PC-3 (cell line): ENCODE measurements around the gene NTPCR. TPM values are rescaled to one million over a fixed set of nuclear protein-coding genes. Genes with fewer than 3 reads are reported as not detected.
"Not testable (repeated sequence)": the region's sequence is repeated elsewhere in the genome, so short reads cannot be mapped to it uniquely, and the experiment has no call there.

Experiments used
- ATAC-seq: fragments of 200-7000 bp; cut with Tn5 transposase; 2 replicates; pipeline ENCODE4 v1.9.1; 2020; ENCODE audit warnings: mild to moderate bottlenecking, moderate library complexity
- BruUV-seq: library from RNA; stranded (reverse); fragments of 400-500 nt; replicated peaks from 2 replicates; lab custom pipeline; 2021; lab: Mats Ljungman, UMichigan
- CTCF ChIA-PET: fragments of 300-600 bp; sonication (Branson Sonifier 250); formaldehyde crosslinking; loops from one replicate; lab custom pipeline; 2022; ENCODE audit warnings: antibody characterized with exemption; lab: Charles Lee
- POLR2A ChIA-PET: fragments of 300-600 bp; sonication (Branson Sonifier 250); formaldehyde crosslinking; loops from one replicate; lab custom pipeline; 2022; ENCODE audit warnings: antibody characterized with exemption; ENCODE audit not compliant: unreplicated experiment; lab: Charles Lee
- DNase-seq: peaks from one replicate; pipeline ENCODE4 v3.0.0-alpha.2; 2015
- H2AFZ ChIP-seq: fragments of 300-600 bp; sonication (generic); 2 replicates; pipeline ENCODE4 v1.6.0; 2016; ENCODE audit warnings: antibody characterized with exemption, low read length
- H3F3A ChIP-seq: fragments of 300-600 bp; sonication (generic); one replicate; pipeline ENCODE4 v1.6.0; 2017; ENCODE audit warnings: antibody characterized with exemption, low read length, control low read depth, mild to moderate bottlenecking; ENCODE audit not compliant: unreplicated experiment
- H3K27ac ChIP-seq: fragments of 300-600 bp; sonication (generic); 2 replicates; pipeline ENCODE4 v1.5.1; 2016; ENCODE audit warnings: mild to moderate bottlenecking, low read length
- H3K27me3 ChIP-seq: fragments of 300-600 bp; sonication (generic); 2 replicates; pipeline ENCODE4 v1.6.1; 2016; ENCODE audit warnings: low read length, mixed read lengths
- H3K36me3 ChIP-seq: fragments of 300-600 bp; sonication (generic); 2 replicates; pipeline ENCODE4 v1.6.1; 2016; ENCODE audit warnings: low read depth, mixed run types, low read length, mixed read lengths
- H3K4me1 ChIP-seq: fragments of 300-600 bp; sonication (generic); 2 replicates; pipeline ENCODE4 v1.5.1; 2016; ENCODE audit warnings: low read length; ENCODE audit not compliant: insufficient read depth
- H3K4me2 ChIP-seq: fragments of 300-600 bp; sonication (generic); 2 replicates; pipeline ENCODE4 v1.6.0; 2016; ENCODE audit warnings: low read length
- H3K4me3 ChIP-seq: fragments of 300-600 bp; sonication (generic); 2 replicates; pipeline ENCODE4 v1.5.1; 2016; ENCODE audit warnings: mild to moderate bottlenecking, low read length, mixed read lengths
- H3K79me2 ChIP-seq: fragments of 300-600 bp; sonication (generic); 2 replicates; pipeline ENCODE4 v1.6.1; 2017; ENCODE audit warnings: low read length, mixed read lengths
- H3K9ac ChIP-seq: fragments of 300-600 bp; sonication (generic); 2 replicates; pipeline ENCODE4 v1.6.0; 2016; ENCODE audit warnings: mild to moderate bottlenecking, low read length
- H3K9me2 ChIP-seq: fragments of 300-600 bp; sonication (generic); replicated peaks from 2 replicates; pipeline ENCODE4 v1.6.1; 2016; ENCODE audit warnings: mixed run types, low read length, mixed read lengths
- H3K9me3 ChIP-seq: fragments of 300-600 bp; sonication (generic); 2 replicates; pipeline ENCODE4 v1.6.1; 2016; ENCODE audit warnings: low read length, mixed read lengths
- H4K20me1 ChIP-seq: fragments of 300-600 bp; sonication (generic); 2 replicates; pipeline ENCODE4 v1.6.1; 2016; ENCODE audit warnings: low read length, mixed read lengths
- CTCF ChIP-seq: fragments of 300-600 bp; sonication (generic); conservative IDR thresholded peaks from 2 replicates; pipeline ENCODE4 v1.5.1; 2017; ENCODE audit warnings: antibody characterized with exemption, low read depth, mild to moderate bottlenecking, low read length
- EZH2 ChIP-seq: fragments of 300-600 bp; sonication (generic); IDR thresholded peaks from one replicate; pipeline ENCODE4 v1.6.1; 2017; ENCODE audit warnings: antibody characterized with exemption, mild to moderate bottlenecking, low read length; ENCODE audit not compliant: unreplicated experiment
- EZH2phosphoT487 ChIP-seq: fragments of 300-600 bp; sonication (generic); IDR thresholded peaks from 2 replicates; pipeline ENCODE4 v1.6.1; 2018; ENCODE audit warnings: mild to moderate bottlenecking, antibody characterized with exemption, low read length, borderline replicate concordance
- intact Hi-C: fragments of 100-400 bp; cut with micrococcal nuclease; formaldehyde crosslinking; loops from 2 replicates; pipeline ENCODE4 v1.9.0; 2023
- total RNA-seq: library from RNA; depleted of rRNA; stranded (reverse); fragments of >200 nt; gene quantifications from 2 replicates; pipeline ENCODE4 v1.2.3, GENCODE V29; 2014

The NTPCR gene
- total RNA-seq, 1 experiment from 2014 or later: 43.1 TPM

- no peaks in the 10 kb centered on the region for H3K27me3 ChIP-seq
- no peak for ATAC-seq
- no peak overlapping the region for H3K4me2 ChIP-seq
- no TSS peak for BruUV-seq
- H2AFZ ChIP-seq: no peak overlapping the region
- H3K4me1 ChIP-seq: no peaks in the 10 kb centered on the region
- no peak overlapping the region for H3K4me3 ChIP-seq
- no peaks in the 10 kb centered on the region for H4K20me1 ChIP-seq
- peaks cover 35% of the 10 kb centered on the region for H3K36me3 ChIP-seq
- no peaks in the 10 kb centered on the region for H3F3A ChIP-seq
- CTCF ChIA-PET: no interaction called here
- no peak overlapping the region for H3K27ac ChIP-seq
- DNase-seq: no peak
- intact Hi-C loops: no loop called here
- POLR2A ChIA-PET: interaction anchor here (0.5 kb wide), 1 partner anchor 1029 kb away, joined by 3 read pairs; no protein-coding TSS in a partner anchor
- H3K79me2 ChIP-seq: no peaks in the 10 kb centered on the region
- no peaks in the 10 kb centered on the region for H3K9me2 ChIP-seq
- H3K9ac ChIP-seq: no peak overlapping the region
- no peak for TF ChIP-seq CTCF
- no peak for TF ChIP-seq EZH2
- TF ChIP-seq EZH2phosphoT487: no peak
- H3K9me3 ChIP-seq: peaks cover 11% of the 10 kb centered on the region; the same call in 1 of the 2 replicates
Measured at GRCh38 chr1:232998138-232998537, 47.7 kb downstream of the NTPCR start.

- no peaks in the 10 kb centered on the region for H3K4me1 ChIP-seq
- H4K20me1 ChIP-seq: no peaks in the 10 kb centered on the region
- H3K27ac ChIP-seq: no peak overlapping the region
- no peak for ATAC-seq
- CTCF ChIA-PET: no interaction called here
- H3K36me3 ChIP-seq: peaks cover 30% of the 10 kb centered on the region
- TF ChIP-seq EZH2phosphoT487: no peak
- no peak for TF ChIP-seq EZH2
- no peak for TF ChIP-seq CTCF
- H2AFZ ChIP-seq: no peak overlapping the region
- no peak overlapping the region for H3K4me3 ChIP-seq
- peaks cover 6% of the 10 kb centered on the region; the same call in 1 of the 2 replicates for H3K9me3 ChIP-seq
- H3F3A ChIP-seq: no peaks in the 10 kb centered on the region
- no peak overlapping the region for H3K9ac ChIP-seq
- no TSS peak for BruUV-seq
- POLR2A ChIA-PET: no interaction called here
- no peaks in the 10 kb centered on the region for H3K79me2 ChIP-seq
- no peak overlapping the region for H3K4me2 ChIP-seq
- no peak for DNase-seq
- H3K9me2 ChIP-seq: no peaks in the 10 kb centered on the region
- H3K27me3 ChIP-seq: no peaks in the 10 kb centered on the region
- intact Hi-C loops: no loop called here
Measured at GRCh38 chr1:232998646-232999045, 48.2 kb downstream of the NTPCR start.

GRCh38 chr1:232999956-233000625 lies 49.7 kb downstream of the NTPCR start:
- no peak for ATAC-seq
- Histone ChIP-seq H3K36me3 (peaks cover 16% of the 10 kb centered on the region; the same call in 1 of the 2 replicates), H3F3A (no peaks in the 10 kb centered on the region), H3K9me2 (no peaks in the 10 kb centered on the region), H3K9ac (no peak overlapping the region), H3K9me3 (no peaks in the 10 kb centered on the region), H4K20me1 (no peaks in the 10 kb centered on the region), H3K79me2 (no peaks in the 10 kb centered on the region), H3K27ac (no peak overlapping the region), H2AFZ (no peak overlapping the region), H3K4me3 (no peak overlapping the region), H3K27me3 (no peaks in the 10 kb centered on the region), H3K4me1 (no peaks in the 10 kb centered on the region), H3K4me2 (no peak overlapping the region)
- DNase-seq: no peak
- intact Hi-C loops: no loop called here
- TF ChIP-seq EZH2phosphoT487 (no peak), EZH2 (no peak), CTCF (no peak)
- POLR2A ChIA-PET: interaction anchor here (0.5 kb wide), 1 partner anchor 32 kb away, joined by 3 read pairs; no protein-coding TSS in a partner anchor
- CTCF ChIA-PET: no interaction called here
- no TSS peak for BruUV-seq

GRCh38 chr1:233003638-233004037 lies 53.2 kb downstream of the NTPCR start:
- H3K36me3 ChIP-seq, H2AFZ ChIP-seq, BruUV-seq, H3K9me2 ChIP-seq, H3K4me3 ChIP-seq, H3K27ac ChIP-seq, CTCF ChIA-PET, H3K9me3 ChIP-seq, H4K20me1 ChIP-seq, H3K79me2 ChIP-seq, H3K9ac ChIP-seq, H3K27me3 ChIP-seq, H3F3A ChIP-seq, ATAC-seq, intact Hi-C loops, H3K4me2 ChIP-seq, H3K4me1 ChIP-seq, DNase-seq, POLR2A ChIA-PET: not testable (repeated sequence)
